MM.1S (cell line): ENCODE measurements around the gene SMAD3.

Source experiments
- EZH2 ChIP-seq: fragments of 300-600 bp; sonication (generic); optimal IDR thresholded peaks from 2 replicates; pipeline ENCODE3; 2017; ENCODE audit warnings: low read depth, mild to moderate bottlenecking, antibody characterized with exemption, low read length, mixed read lengths
- EZH2phosphoT487 ChIP-seq: fragments of 300-600 bp; sonication (generic); IDR thresholded peaks from 2 replicates; pipeline ENCODE4 v1.6.1; 2018; ENCODE audit warnings: antibody characterized with exemption, low read length
- TF ChIP-seq, protein P1 (sequence below): fragments of 300-600 bp; sonication (generic); IDR thresholded peaks from 2 replicates; pipeline ENCODE4 v1.5.1; 2016; ENCODE audit warnings: antibody characterized with exemption, low read length, mixed read lengths

DNA sequence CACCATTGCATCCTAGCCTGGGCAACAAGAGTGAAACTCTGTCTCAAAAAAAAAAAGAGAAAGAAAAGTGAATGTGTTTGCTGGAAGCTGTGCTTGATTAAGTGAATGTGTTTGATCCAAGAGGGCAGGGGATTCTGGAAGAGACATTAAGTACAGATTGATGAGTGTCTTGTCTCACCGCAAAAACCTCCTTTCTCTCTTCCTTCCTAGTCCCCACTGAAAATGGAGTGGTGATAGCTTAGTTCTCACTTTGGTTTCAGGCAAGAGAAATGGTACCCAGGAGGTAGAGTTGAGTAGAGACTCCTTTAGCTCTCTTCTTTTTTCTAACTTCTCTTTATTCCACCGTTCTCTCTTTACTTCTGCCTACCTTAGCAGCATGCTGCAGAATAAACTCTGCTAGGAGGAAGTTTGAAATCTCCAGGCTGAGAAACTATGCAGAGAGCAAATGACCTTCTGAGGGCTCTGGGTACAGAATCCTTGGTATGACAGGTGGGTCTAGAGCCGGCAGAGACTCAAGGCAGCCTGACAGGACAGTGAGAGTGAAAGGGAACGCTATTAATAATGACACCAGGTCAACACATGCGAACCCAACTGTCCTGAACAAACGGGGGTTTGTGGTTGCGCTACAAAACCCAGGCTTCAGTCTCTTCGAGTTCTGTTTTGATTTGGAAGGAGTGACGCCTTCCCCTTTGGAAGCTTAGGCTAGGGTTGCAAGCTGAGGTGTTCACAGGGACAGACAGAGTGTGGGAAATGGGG is 74.9 kb downstream of the SMAD3 start:
- TF ChIP-seq, protein P1, sequence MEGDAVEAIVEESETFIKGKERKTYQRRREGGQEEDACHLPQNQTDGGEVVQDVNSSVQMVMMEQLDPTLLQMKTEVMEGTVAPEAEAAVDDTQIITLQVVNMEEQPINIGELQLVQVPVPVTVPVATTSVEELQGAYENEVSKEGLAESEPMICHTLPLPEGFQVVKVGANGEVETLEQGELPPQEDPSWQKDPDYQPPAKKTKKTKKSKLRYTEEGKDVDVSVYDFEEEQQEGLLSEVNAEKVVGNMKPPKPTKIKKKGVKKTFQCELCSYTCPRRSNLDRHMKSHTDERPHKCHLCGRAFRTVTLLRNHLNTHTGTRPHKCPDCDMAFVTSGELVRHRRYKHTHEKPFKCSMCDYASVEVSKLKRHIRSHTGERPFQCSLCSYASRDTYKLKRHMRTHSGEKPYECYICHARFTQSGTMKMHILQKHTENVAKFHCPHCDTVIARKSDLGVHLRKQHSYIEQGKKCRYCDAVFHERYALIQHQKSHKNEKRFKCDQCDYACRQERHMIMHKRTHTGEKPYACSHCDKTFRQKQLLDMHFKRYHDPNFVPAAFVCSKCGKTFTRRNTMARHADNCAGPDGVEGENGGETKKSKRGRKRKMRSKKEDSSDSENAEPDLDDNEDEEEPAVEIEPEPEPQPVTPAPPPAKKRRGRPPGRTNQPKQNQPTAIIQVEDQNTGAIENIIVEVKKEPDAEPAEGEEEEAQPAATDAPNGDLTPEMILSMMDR: no peak
- TF ChIP-seq EZH2 (no peak), EZH2phosphoT487 (no peak)
